GM12801 (cell line): ENCODE measurements around the gene RELT.
A peak's percentile ranks its signal among the peaks of the same experiment; 100 is the strongest.

ENCODE experiments used
- CTCF ChIP-seq: IDR thresholded peaks from one replicate; pipeline ENCODE4 v1.5.1; 2011; ENCODE audit warnings: control low read depth; ENCODE audit not compliant: insufficient read length; ENCODE audit errors: extremely low read depth

RELT gene

GRCh38 chr11:73391665-73392064 is 15.5 kb downstream of the RELT start:
- no peak for TF ChIP-seq CTCF

GRCh38 chr11:73392108-73393010 is 16.2 kb downstream of the RELT start:
- TF ChIP-seq CTCF, result no peak

GRCh38 chr11:73393011-73393380 is 16.8 kb downstream of the RELT start:
- TF ChIP-seq CTCF, result no peak

GRCh38 chr11:73393479-73394415 is 17.5 kb downstream of the RELT start:
- TF ChIP-seq CTCF, result peak; percentile 4

- TF ChIP-seq CTCF, result no peak
Measured at GRCh38 chr11:73394416-73395296, 18.5 kb downstream of the RELT start.

- TF ChIP-seq CTCF, result no peak
Measured at GRCh38 chr11:73395297-73396208, 19.4 kb downstream of the RELT start.
